IMR-90 (cell line): ENCODE measurements around the gene CNTN4. TPM values are rescaled to one million over a fixed set of nuclear protein-coding genes. Genes with fewer than 3 reads are reported as not detected.

Source experiments
- ATAC-seq: fragments of 200-7000 bp; cut with Tn5 transposase; 2 replicates; pipeline ENCODE4 v1.9.1; 2020; ENCODE audit warnings: low read depth, mild to moderate bottlenecking, moderate library complexity
- BruUV-seq: library from RNA; stranded (reverse); fragments of 400-500 nt; replicated peaks from 2 replicates; lab custom pipeline; 2021; lab: Mats Ljungman, UMichigan
- CTCF ChIA-PET: fragments of 300-600 bp; formaldehyde crosslinking; extraction: SDS; loops from one replicate; lab custom pipeline; 2021; ENCODE audit warnings: antibody characterized with exemption; lab: Yijun Ruan, JAX
- POLR2A ChIA-PET: fragments of 300-600 bp; sonication (Branson Sonifier 250); formaldehyde crosslinking; loops from one replicate; lab custom pipeline; 2022; ENCODE audit warnings: antibody characterized with exemption; ENCODE audit not compliant: unreplicated experiment; lab: Charles Lee
- DNase-seq: peaks from one replicate; pipeline ENCODE4 v3.0.0; 2013
- H2AFZ ChIP-seq: replicated peaks from 2 replicates; pipeline ENCODE3; 2013; ENCODE audit warnings: low read length, mild to moderate bottlenecking; ENCODE audit not compliant: poor library complexity
- H2AK5ac ChIP-seq: 2 replicates; pipeline ENCODE4 v1.6.1; 2013; ENCODE audit warnings: low read depth, low read length, inconsistent platforms
- H2AK9ac ChIP-seq: replicated peaks from 2 replicates; pipeline ENCODE3; 2013; ENCODE audit warnings: mild to moderate bottlenecking, low read depth, low read length, moderate library complexity; ENCODE audit not compliant: poor library complexity
- H2BK120ac ChIP-seq: 2 replicates; pipeline ENCODE4 v1.6.1; 2013; ENCODE audit warnings: low read depth, low read length, inconsistent platforms
- H2BK15ac ChIP-seq: 3 replicates; pipeline ENCODE4 v1.6.1; 2013; ENCODE audit warnings: low read depth, low read length, inconsistent platforms
- H2BK20ac ChIP-seq: 2 replicates; pipeline ENCODE4 v1.6.1; 2013; ENCODE audit warnings: low read depth, mild to moderate bottlenecking, inconsistent platforms, low read length, moderate library complexity
- H2BK5ac ChIP-seq: 2 replicates; pipeline ENCODE4 v1.6.1; 2013; ENCODE audit warnings: mild to moderate bottlenecking, low read depth, low read length, inconsistent platforms; ENCODE audit not compliant: poor library complexity, severe bottlenecking
- H3K14ac ChIP-seq: replicated peaks from 2 replicates; pipeline ENCODE4 v1.6.1; 2013; ENCODE audit warnings: low read depth, low read length, inconsistent platforms
- H3K18ac ChIP-seq: 2 replicates; pipeline ENCODE4 v1.6.1; 2013; ENCODE audit warnings: low read depth, low read length, control low read depth
- H3K23ac ChIP-seq: 2 replicates; pipeline ENCODE4 v1.6.1; 2013; ENCODE audit warnings: low read depth, low read length, inconsistent platforms
- H3K27ac ChIP-seq: 2 replicates; pipeline ENCODE4 v1.5.1; 2013; ENCODE audit warnings: mild to moderate bottlenecking, control low read depth, low read length; ENCODE audit not compliant: insufficient read depth
- H3K27me3 ChIP-seq: 2 replicates; pipeline ENCODE4 v1.6.1; 2013; ENCODE audit warnings: low read length; ENCODE audit not compliant: control insufficient read depth, insufficient read depth
- H3K36me3 ChIP-seq: 2 replicates; pipeline ENCODE4 v1.6.1; 2013; ENCODE audit warnings: low read length, mixed read lengths; ENCODE audit not compliant: control insufficient read depth, insufficient read depth
- H3K4ac ChIP-seq: 2 replicates; pipeline ENCODE4 v1.6.1; 2013; ENCODE audit warnings: low read depth, low read length, inconsistent platforms
- H3K4me1 ChIP-seq: 2 replicates; pipeline ENCODE4 v1.6.1; 2013; ENCODE audit warnings: low read length, mixed read lengths; ENCODE audit not compliant: control insufficient read depth, insufficient read depth
- H3K4me2 ChIP-seq: 2 replicates; pipeline ENCODE4 v1.6.1; 2013; ENCODE audit warnings: low read depth, mild to moderate bottlenecking, control low read depth, low read length, moderate library complexity
- H3K4me3 ChIP-seq: 2 replicates; pipeline ENCODE4 v1.5.1; 2013; ENCODE audit warnings: low read depth, mild to moderate bottlenecking, control low read depth, low read length, moderate library complexity; ENCODE audit not compliant: insufficient read depth
- H3K56ac ChIP-seq: 2 replicates; pipeline ENCODE4 v1.6.1; 2013; ENCODE audit warnings: low read length, inconsistent platforms; ENCODE audit not compliant: insufficient read depth; ENCODE audit errors: extremely low read depth
- H3K79me1 ChIP-seq, 2 experiments: 2 replicates each; pipeline ENCODE4 v1.6.1; 2013; ENCODE audit warnings: low read length in 2 of 2, inconsistent platforms in 1 of 2, low read depth in 1 of 2
- H3K9ac ChIP-seq: 2 replicates; pipeline ENCODE4 v1.6.1; 2013; ENCODE audit warnings: low read depth, low read length, control low read depth
- H3K9me1 ChIP-seq: 2 replicates; pipeline ENCODE4 v1.6.1; 2013; ENCODE audit warnings: low read length, inconsistent platforms; ENCODE audit not compliant: insufficient read depth
- H3K9me3 ChIP-seq: 2 replicates; pipeline ENCODE4 v1.6.1; 2013; ENCODE audit warnings: low read length; ENCODE audit not compliant: control insufficient read depth, insufficient read depth
- H4K20me1 ChIP-seq: 2 replicates; pipeline ENCODE4 v1.6.1; 2013; ENCODE audit warnings: low read length, inconsistent platforms; ENCODE audit not compliant: insufficient read depth
- H4K5ac ChIP-seq: 2 replicates; pipeline ENCODE4 v1.6.1; 2013; ENCODE audit warnings: mild to moderate bottlenecking, low read depth, low read length, control low read depth
- H4K8ac ChIP-seq, 2 experiments: 2 replicates each; pipeline ENCODE4 v1.6.1; 2013; ENCODE audit warnings: low read depth in 2 of 2, low read length in 2 of 2, control low read depth in 1 of 2, inconsistent platforms in 1 of 2
- H4K91ac ChIP-seq: 2 replicates; pipeline ENCODE4 v1.6.1; 2013; ENCODE audit warnings: low read depth, low read length, inconsistent platforms; ENCODE audit not compliant: insufficient read depth
- BHLHE40 ChIP-seq: fragments of 150-350 bp; IDR thresholded peaks from 2 replicates; pipeline ENCODE4 v1.6.1; 2016; ENCODE audit warnings: mild to moderate bottlenecking, low read depth, low read length
- CEBPB ChIP-seq: IDR thresholded peaks from 2 replicates; pipeline ENCODE4 v1.6.1; 2012; ENCODE audit warnings: low read depth, low read length, improper control_type of control experiment
- CHD1 ChIP-seq: IDR thresholded peaks from 2 replicates; pipeline ENCODE4 v1.6.1; 2012; ENCODE audit warnings: low read depth, low read length, improper control_type of control experiment
- CTCF ChIP-seq: conservative IDR thresholded peaks from 2 replicates; pipeline ENCODE4 v1.5.1; 2012; ENCODE audit warnings: mild to moderate bottlenecking, low read depth, low read length, improper control_type of control experiment
- ELK1 ChIP-seq: fragments of 150-350 bp; IDR thresholded peaks from 2 replicates; pipeline ENCODE4 v1.6.1; 2016; ENCODE audit warnings: low read depth, mild to moderate bottlenecking, low read length, moderate library complexity, borderline replicate concordance
- FOS ChIP-seq: fragments of 150-350 bp; IDR thresholded peaks from 2 replicates; pipeline ENCODE4 v1.6.1; 2016; ENCODE audit warnings: low read depth, low read length
- MAZ ChIP-seq: IDR thresholded peaks from 2 replicates; pipeline ENCODE4 v1.6.1; 2012; ENCODE audit warnings: low read depth, mild to moderate bottlenecking, low read length, improper control_type of control experiment, moderate library complexity, borderline replicate concordance
- MXI1 ChIP-seq: IDR thresholded peaks from 2 replicates; pipeline ENCODE4 v1.6.1; 2012; ENCODE audit warnings: low read depth, mild to moderate bottlenecking, low read length, moderate library complexity, borderline replicate concordance
- NFE2L2 ChIP-seq: fragments of 150-350 bp; IDR thresholded peaks from 2 replicates; pipeline ENCODE4 v1.6.1; 2016; ENCODE audit warnings: low read depth, mild to moderate bottlenecking, low read length
- POLR2A ChIP-seq: IDR thresholded peaks from 2 replicates; pipeline ENCODE4 v1.6.1; 2012; ENCODE audit warnings: mild to moderate bottlenecking, low read depth, low read length
- RAD21 ChIP-seq: IDR thresholded peaks from 2 replicates; pipeline ENCODE4 v1.6.1; 2012; ENCODE audit warnings: low read length, improper control_type of control experiment
- RCOR1 ChIP-seq: IDR thresholded peaks from 2 replicates; pipeline ENCODE4 v1.6.1; 2012; ENCODE audit warnings: mild to moderate bottlenecking, low read length, improper control_type of control experiment; ENCODE audit not compliant: insufficient replicate concordance
- SMC3 ChIP-seq: fragments of 150-350 bp; IDR thresholded peaks from 2 replicates; pipeline ENCODE4 v1.6.1; 2016; ENCODE audit warnings: low read depth, mild to moderate bottlenecking, antibody characterized with exemption, low read length, moderate library complexity
- USF2 ChIP-seq: fragments of 150-350 bp; IDR thresholded peaks from 2 replicates; pipeline ENCODE4 v1.6.1; 2017; ENCODE audit warnings: mild to moderate bottlenecking, antibody characterized with exemption, low read length, low read depth
- WGBS, 2 experiments: methylation state at CpG; one replicate each; pipeline versions ENCODE4 v1.1.5 to v1.1.7; 2013; ENCODE audit warnings: missing lambda C conversion rate in 2 of 2; ENCODE audit not compliant: insufficient read length in 1 of 2; ENCODE audit errors: extremely low coverage in 2 of 2; 5-methylcytosine and 5-hydroxymethylcytosine counted together
- dilution Hi-C: fragments of 300-500 bp; cut with HindIII; formaldehyde crosslinking; loops from one replicate; pipeline ENCODE4 v1.14.3; 2018; ENCODE audit warnings: low sequenced_read_pairs; ENCODE audit not compliant: unreplicated experiment
- in situ Hi-C: fragments of 300-500 bp; cut with MboI; formaldehyde crosslinking; loops from 3 replicates; pipeline ENCODE4 v1.14.3; 2019; ENCODE audit warnings: low sequenced_read_pairs, inconsistent platforms, mixed read lengths
- intact Hi-C: fragments of 100-400 bp; cut with micrococcal nuclease; formaldehyde crosslinking; loops from 2 replicates; pipeline ENCODE4 v1.10.0; 2022
- polyA plus RNA-seq, 3 experiments: library from polyadenylated mRNA; depleted of rRNA; stranded (reverse); fragments of >200 nt; gene quantifications; 2 replicates each; pipeline ENCODE4 v1.2.3, GENCODE V29; 2012; ENCODE audit warnings: low replicate concordance in 1 of 3
- total RNA-seq: library from RNA; depleted of rRNA; stranded (reverse); fragments of >200 nt; gene quantifications from 2 replicates; pipeline ENCODE4 v1.2.3, GENCODE V29; 2012

Gene CNTN4
- total and polyA plus RNA-seq, 2 of the 4 experiments (the other 2 are of a cell fraction), result under 0.01 TPM; not detected in 1

GRCh38 chr3:2465842-2466241 lies 367.2 kb downstream of the CNTN4 start:
- no peak for ATAC-seq
- TF ChIP-seq RCOR1 (no peak), CEBPB (no peak), CTCF (no peak), ELK1 (no peak), NFE2L2 (no peak), CHD1 (no peak), MAZ (no peak), BHLHE40 (no peak), POLR2A (no peak), RAD21 (no peak), MXI1 (no peak), FOS (no peak), USF2 (no peak), SMC3 (no peak)
- Histone ChIP-seq H2BK120ac (no peak overlapping the region), H4K8ac (no peak overlapping the region), H4K5ac (no peak overlapping the region), H2BK20ac (no peak overlapping the region), H3K4ac (no peak overlapping the region), H3K18ac (no peak overlapping the region), H3K14ac (no peak overlapping the region), H2AK9ac (no peak overlapping the region), H4K20me1 (no peaks in the 10 kb centered on the region), H4K91ac (no peak overlapping the region), H3K56ac (no peak overlapping the region), H2AFZ (no peak overlapping the region), H3K9ac (no peak overlapping the region), H2AK5ac (no peak overlapping the region), H3K36me3 (no peaks in the 10 kb centered on the region), H3K79me1 (no peaks in the 10 kb centered on the region), H3K4me3 (no peak overlapping the region), H3K23ac (no peak overlapping the region), H3K9me1 (no peaks in the 10 kb centered on the region), H2BK5ac (no peak overlapping the region), H3K27me3 (no peaks in the 10 kb centered on the region), H2BK15ac (no peak overlapping the region), H3K27ac (no peak overlapping the region), H3K9me3 (no peaks in the 10 kb centered on the region), H3K4me2 (no peak overlapping the region), H3K4me1 (no peaks in the 10 kb centered on the region)
- no peak for DNase-seq
- ChIA-PET CTCF (no interaction called here), POLR2A (no interaction called here)
- dilution Hi-C loops, result no loop called here
- WGBS, 2 experiments, result no CpG with 5 or more reads among the region's 1 CpG
- BruUV-seq, result no TSS peak
- intact Hi-C loops, result no loop called here
- in situ Hi-C loops, result no loop called here
